Mesodermal cell (in vitro differentiated cells): ENCODE data around the gene CADM1.

Experiments
- H3K27ac ChIP-seq: 2 replicates; pipeline ENCODE4 v1.7.0; 2013; ENCODE audit warnings: mild to moderate bottlenecking, low read depth, low read length, moderate library complexity; ENCODE audit not compliant: severe bottlenecking
- H3K36me3 ChIP-seq: 2 replicates; pipeline ENCODE4 v1.7.1; 2013; ENCODE audit warnings: mild to moderate bottlenecking, low read length, moderate library complexity; ENCODE audit not compliant: control insufficient read depth, insufficient read depth
- H3K4me1 ChIP-seq: one replicate; pipeline ENCODE4 v1.7.1; 2013; ENCODE audit warnings: mild to moderate bottlenecking, low read length; ENCODE audit not compliant: insufficient read depth, control insufficient read depth, poor library complexity, severe bottlenecking
- H3K4me3 ChIP-seq: 2 replicates; pipeline ENCODE4 v1.7.0; 2013; ENCODE audit warnings: low read length, control low read depth, mild to moderate bottlenecking; ENCODE audit not compliant: insufficient read depth, poor library complexity, severe bottlenecking; ENCODE audit errors: extremely low read depth
- H3K9me3 ChIP-seq: 2 replicates; pipeline ENCODE4 v1.7.1; 2013; ENCODE audit warnings: mild to moderate bottlenecking, low read length, moderate library complexity; ENCODE audit not compliant: control insufficient read depth
- WGBS, 2 experiments: methylation state at CpG; one replicate each; pipeline ENCODE4 v1.1.5; 2013; ENCODE audit warnings: missing lambda C conversion rate in 2 of 2; ENCODE audit not compliant: insufficient coverage in 2 of 2; 5-methylcytosine and 5-hydroxymethylcytosine counted together

CADM1 gene

DNA sequence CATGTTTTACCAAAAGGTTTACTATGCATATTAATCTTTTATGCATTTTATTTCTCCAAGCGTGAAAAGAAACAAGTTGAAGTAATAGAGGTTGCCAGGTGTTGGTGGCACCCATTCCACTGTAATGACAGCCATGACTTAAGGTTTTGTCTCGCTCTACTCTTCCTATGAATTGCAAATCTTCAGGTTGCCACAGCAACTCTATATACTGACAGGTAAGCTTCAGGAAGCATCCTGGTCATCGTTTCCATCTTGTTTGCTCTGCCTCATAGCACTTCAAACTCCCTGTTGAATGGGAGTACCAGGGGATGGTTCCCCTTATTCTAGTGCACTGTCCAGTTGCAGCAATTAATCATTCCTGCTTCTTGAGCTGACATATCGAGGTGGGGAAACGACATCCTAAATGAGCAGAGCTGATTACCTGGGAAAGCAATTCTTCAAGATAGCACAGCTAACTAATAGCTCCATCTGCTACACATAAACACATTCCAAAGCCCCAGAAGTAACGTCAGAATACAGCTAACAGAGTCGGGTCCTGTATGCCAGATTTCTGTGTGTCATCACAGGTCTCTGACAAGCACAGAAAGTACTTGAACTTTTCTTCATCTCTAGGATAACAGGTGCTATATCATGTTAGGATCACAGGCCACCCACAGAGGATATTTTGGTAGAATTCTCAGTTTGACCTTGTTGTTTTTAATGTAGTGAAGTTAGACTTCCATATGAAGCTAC, 80.3 kb downstream of the CADM1 start:
- Histone ChIP-seq H3K4me3 (no peak overlapping the region), H3K4me1 (no peaks in the 10 kb centered on the region), H3K9me3 (no peaks in the 10 kb centered on the region), H3K27ac (no peak overlapping the region), H3K36me3 (no peaks in the 10 kb centered on the region)
- WGBS, 2 experiments = 82% methylated on average over 5 to 6 of the region's 7 CpGs

DNA sequence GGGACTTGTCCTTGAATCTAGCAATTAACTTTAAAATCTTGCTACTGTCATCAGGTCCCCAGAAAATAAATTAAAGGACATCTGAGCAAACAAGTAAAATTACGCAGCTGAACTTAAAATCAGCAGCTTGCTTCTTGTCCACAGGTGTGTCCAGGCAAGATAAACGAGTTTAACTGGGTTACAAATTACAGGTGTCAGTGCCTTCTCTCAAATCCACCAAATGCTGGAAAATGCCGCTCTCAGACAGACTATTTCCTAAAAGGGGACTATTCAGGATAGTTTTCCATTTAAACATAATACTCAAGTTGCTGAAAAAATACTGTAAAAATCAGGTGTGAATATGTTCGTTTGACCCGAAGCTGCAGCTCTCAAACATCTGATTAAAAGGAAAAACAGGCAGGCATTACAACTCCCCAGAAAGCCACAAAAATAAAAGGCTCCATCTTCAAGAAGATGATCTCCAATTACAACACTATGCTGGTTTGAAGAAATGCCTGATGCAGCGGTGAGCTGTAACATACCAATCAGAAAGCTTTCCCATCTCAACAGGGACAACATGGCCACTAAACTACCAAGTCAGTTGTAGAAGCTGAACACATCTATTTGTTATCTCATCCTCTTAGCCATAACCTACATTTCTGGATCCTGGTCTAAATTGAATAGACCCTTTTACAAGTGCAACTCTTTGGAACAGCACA, 82.1 kb downstream of the CADM1 start:
- H3K9me3 ChIP-seq = no peaks in the 10 kb centered on the region
- H3K4me3 ChIP-seq = no peak overlapping the region
- WGBS, 2 experiments = 94 to 95% methylated on average over 3 to 4 of the region's 6 CpGs

DNA sequence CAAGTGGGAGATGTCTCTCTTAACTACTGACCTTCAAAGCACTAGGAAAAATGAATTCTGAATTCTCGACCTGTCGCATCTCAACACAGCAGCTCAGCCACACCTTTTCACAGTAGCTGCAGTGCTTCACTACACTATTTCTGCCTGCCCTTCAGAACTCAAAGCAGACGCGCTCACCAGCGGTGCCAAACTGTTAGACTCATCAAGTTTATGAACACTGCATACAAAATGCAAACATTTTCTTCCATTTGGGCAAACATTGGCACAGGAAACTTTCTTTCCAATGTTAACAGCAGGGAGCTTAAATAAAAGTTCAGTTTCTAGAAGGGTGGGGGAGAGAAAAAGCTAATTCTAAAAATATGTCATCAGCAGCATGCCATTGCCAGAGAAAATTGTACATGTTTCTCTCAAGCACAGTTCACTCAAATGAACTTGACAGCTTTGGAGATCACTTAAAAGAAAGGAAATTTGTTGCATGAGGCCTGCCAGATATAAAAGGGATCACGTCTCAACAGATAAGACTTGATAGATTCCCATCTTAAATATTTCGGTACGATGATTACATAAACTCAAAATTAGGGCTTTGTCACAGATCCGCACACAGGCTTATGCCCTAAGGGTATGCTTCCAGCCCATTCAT, 82.7 kb downstream of the CADM1 start:
- H3K36me3 ChIP-seq = no peaks in the 10 kb centered on the region
- H3K9me3 ChIP-seq = no peaks in the 10 kb centered on the region
- no peak overlapping the region for H3K27ac ChIP-seq
- H3K4me3 ChIP-seq = no peak overlapping the region
- WGBS, 2 experiments = 92 to 96% methylated on average over 6 to 9 of the region's 9 CpGs
- no peaks in the 10 kb centered on the region for H3K4me1 ChIP-seq

More for the DNA sequence above, 82.1 kb downstream of the CADM1 start:
- Histone ChIP-seq H3K27ac (no peak overlapping the region), H3K36me3 (no peaks in the 10 kb centered on the region), H3K4me1 (no peaks in the 10 kb centered on the region)

DNA sequence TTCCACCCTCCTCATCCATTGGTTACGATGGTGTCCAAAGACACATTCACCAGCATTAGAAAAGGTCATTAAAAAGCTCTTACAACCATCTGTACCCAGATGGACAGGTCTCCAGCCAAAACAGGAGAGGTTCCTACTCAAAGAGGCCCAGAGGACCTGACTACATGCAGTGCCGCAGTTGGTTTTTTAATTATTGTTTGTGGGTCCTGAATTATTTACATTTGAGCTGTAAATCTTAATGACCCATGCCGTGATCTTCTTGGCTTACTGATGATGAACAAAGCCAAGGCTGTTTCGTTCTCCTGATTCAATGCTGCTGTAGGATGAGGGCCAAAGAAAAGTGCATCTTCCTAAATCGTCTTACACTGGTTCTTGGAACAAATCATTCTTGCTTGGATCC, 83.7 kb downstream of the CADM1 start:
- Histone ChIP-seq H3K4me3 (no peak overlapping the region), H3K4me1 (no peaks in the 10 kb centered on the region), H3K27ac (no peak overlapping the region), H3K9me3 (no peaks in the 10 kb centered on the region), H3K36me3 (no peaks in the 10 kb centered on the region)
- 86% methylated on average over 5 of the region's 5 CpGs for WGBS, 2 experiments

DNA sequence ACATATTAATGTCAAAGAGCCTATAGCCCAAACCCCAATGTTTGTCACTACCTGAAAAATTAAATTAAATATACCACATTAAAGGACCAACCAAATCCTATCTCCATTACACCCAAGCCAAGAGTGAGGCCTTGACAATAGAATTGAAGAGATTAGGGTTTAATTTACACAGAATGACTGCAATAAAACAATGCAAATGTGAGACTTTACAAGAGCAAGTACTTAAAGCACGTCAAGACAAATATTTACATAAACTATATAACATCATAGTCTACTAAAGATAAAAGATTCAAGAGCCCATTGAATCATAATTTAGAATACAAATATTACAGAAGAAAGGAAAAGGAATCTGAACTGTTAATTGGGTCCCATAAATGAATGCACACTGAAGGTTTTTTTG, 85.6 kb downstream of the CADM1 start:
- Histone ChIP-seq H3K4me3 (no peak overlapping the region), H3K36me3 (no peaks in the 10 kb centered on the region), H3K9me3 (no peaks in the 10 kb centered on the region), H3K27ac (no peak overlapping the region), H3K4me1 (no peaks in the 10 kb centered on the region)
- no CpG with 5 or more reads among the region's 1 CpG for WGBS, 2 experiments

DNA sequence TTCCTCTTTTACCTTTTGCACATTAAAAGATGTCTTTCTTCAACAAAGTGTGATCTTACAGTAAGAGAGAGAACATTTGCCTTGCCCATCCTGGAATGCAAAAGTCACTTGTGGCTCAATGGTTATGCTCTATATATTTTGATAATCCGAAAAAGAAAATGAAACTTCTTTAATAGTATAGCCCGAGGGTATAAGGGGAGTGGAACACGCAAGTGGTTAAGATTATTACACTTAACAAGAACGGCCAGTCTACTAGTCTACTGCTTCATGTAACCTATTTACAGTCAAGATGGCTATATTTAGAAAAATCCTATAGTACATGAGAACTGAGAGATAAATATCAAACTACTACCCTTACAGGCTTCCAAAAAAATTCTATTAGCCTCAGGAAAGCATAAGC, 86.1 kb downstream of the CADM1 start:
- H3K27ac ChIP-seq = no peak overlapping the region
- no CpG with 5 or more reads among the region's 4 CpGs for WGBS, 2 experiments
- no peaks in the 10 kb centered on the region for H3K9me3 ChIP-seq
- no peak overlapping the region for H3K4me3 ChIP-seq
- H3K4me1 ChIP-seq = no peaks in the 10 kb centered on the region
- no peaks in the 10 kb centered on the region for H3K36me3 ChIP-seq

DNA sequence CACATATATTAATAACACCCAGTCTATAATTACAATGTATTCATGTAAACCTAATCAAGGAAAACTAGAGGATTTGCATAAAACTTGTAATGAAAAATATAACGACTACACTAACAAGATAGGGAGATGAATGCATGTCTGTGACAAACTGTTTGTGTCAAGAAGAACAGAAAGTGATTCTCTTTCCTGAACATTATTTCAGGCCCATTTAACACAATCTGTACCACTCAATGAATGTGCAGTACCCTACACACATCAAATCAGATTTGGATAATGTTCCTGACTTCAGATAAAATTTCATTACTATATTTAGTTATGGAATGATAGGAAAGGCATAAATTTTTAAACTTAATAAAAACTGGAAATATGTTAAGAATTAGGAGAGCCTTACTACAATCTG, 93.1 kb downstream of the CADM1 start:
- Histone ChIP-seq H3K36me3 (no peaks in the 10 kb centered on the region), H3K4me3 (no peak overlapping the region), H3K9me3 (no peaks in the 10 kb centered on the region), H3K27ac (no peak overlapping the region), H3K4me1 (peaks cover 9% of the 10 kb centered on the region)
- no CpG with 5 or more reads among the region's 1 CpG for WGBS, 2 experiments

DNA sequence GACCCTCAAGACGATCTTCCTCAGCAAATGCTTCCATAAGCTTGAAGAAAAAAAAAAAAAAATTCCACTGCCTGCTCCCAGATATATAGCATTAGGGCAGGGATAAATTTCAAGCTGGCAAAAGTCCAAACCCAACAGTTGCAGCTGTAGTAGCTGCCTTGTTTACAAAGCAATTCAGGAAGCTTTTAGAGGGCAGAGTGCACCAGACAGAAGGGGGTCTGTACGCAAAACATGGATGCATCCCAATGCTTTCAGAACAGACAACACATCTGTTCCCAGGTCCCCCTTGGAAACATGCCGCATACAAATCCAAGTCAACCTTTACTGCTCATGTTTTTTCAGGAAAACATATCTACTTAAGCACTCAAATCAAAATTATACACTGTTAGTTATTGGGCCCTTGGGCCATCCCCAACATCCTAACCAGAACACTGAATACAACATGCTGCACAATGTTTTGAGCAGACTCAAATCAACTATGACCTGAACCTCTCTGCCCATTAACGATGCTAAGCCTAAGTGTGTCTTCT, 94.5 kb downstream of the CADM1 start:
- H3K36me3 ChIP-seq = no peaks in the 10 kb centered on the region
- H3K4me1 ChIP-seq = peaks cover 9% of the 10 kb centered on the region
- H3K4me3 ChIP-seq = no peak overlapping the region
- H3K27ac ChIP-seq = no peak overlapping the region
- WGBS, 2 experiments = 80 to 88% methylated on average over 2 to 4 of the region's 4 CpGs
- no peaks in the 10 kb centered on the region for H3K9me3 ChIP-seq

DNA sequence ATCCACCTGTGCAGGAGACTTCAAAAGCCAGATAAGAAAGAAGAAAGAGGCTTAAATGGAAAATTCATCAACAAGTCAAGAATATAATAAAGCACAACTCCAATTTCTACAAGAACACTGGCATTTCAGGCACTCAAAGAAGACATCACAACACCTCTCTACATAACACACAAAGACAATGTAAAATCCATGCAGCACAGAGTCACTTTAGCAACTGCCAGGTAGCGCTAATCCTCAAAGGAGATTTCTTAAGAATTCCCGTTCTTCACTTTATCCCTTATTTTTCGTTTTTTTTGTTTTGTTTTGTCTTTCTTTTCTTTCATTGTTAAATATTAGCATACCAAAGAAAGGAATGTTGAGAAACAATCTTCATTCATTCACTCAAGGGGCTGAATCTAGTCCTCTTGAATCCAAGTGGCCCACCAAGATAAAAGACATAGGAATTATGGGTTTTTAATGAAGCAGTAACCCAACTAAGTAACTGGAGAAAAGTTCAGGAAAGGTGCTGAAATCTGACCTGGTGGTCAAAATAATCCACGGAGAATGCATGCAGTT, 95.0 kb downstream of the CADM1 start:
- Histone ChIP-seq H3K9me3 (no peaks in the 10 kb centered on the region), H3K4me3 (no peak overlapping the region), H3K36me3 (no peaks in the 10 kb centered on the region), H3K4me1 (peaks cover 9% of the 10 kb centered on the region), H3K27ac (no peak overlapping the region)
- 0 to 40% methylated on average over 1 to 2 of the region's 4 CpGs for WGBS, 2 experiments

DNA sequence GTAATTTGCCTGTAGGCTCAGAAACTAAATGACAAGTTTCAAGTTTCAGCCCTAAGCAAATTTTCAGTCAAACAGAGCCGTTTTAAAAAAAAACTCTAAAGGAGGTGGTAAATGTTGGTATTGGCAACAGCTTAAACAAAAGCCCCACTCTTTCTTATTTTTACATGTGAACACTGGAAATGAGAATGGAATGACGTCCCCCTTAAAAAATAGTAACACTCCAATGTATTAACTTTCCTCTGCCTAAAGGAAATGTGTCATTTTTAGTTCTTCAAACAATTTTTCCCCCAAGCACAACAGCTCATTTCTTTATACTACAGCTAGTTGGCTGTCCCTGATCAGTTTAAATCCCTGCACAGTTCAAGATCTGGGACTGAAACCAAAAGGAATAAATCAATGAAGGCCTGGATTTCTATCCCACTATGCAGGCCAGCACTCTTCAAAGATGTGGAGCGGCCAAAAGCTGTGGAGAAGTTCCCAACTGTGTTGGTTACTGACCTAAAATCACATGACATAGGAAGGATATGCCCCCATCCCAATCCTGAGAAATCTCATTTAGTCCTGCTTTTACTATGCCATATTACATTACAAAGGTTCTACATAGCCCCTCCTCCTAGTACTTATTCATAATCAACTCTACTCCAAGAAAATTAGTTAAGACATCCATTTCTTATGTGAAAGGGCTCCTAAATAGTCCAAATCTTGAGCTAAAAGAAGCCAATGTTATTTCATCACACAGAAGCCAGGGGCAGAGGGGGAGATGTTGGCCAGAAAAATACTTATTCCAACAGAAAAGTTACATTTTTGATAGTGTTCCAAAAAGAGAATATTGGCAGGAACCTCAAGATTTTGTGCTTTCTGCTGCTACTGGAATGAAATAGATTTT, 95.9 kb downstream of the CADM1 start:
- Histone ChIP-seq H3K4me3 (no peak overlapping the region), H3K27ac (no peak overlapping the region), H3K9me3 (no peaks in the 10 kb centered on the region), H3K36me3 (no peaks in the 10 kb centered on the region), H3K4me1 (peaks cover 9% of the 10 kb centered on the region)
- 68 to 71% methylated on average over 2 of the region's 3 CpGs for WGBS, 2 experiments
